ENCODE results near the gene EVI5.

The EVI5 gene

GRCh38 chr1:92784639-92785500 lies at the start of gene EVI5:
Gene EVI5, minus strand, starts transcription at chr1:92785108. Its CDS starts 48,562 bp downstream, at chr1:92736546.
- DNase-seq (ENCODE audit: low spot score) = peak; percentile 41

GRCh38 chr1:92834617-92835016 lies 49.7 kb upstream of the EVI5 start:
- DNase-seq (ENCODE audit: low spot score) = no peak

GRCh38 chr1:92833840-92834239 lies 48.9 kb upstream of the EVI5 start:
- no peak for DNase-seq (ENCODE audit: low spot score)

GRCh38 chr1:92832537-92833114 lies 47.7 kb upstream of the EVI5 start:
- DNase-seq (ENCODE audit: low spot score) = no peak

GRCh38 chr1:92831762-92832536 lies 47.0 kb upstream of the EVI5 start, which contains the start of gene RPL5:
Gene RPL5, plus strand, starts transcription at chr1:92832040. Its CDS starts 75 bp downstream, at chr1:92832115.
- DNase-seq (ENCODE audit: low spot score) = peak; percentile 98

- DNase-seq (ENCODE audit: low spot score) = no peak
Measured at GRCh38 chr1:92831368-92831761, 46.5 kb upstream of the EVI5 start.

GRCh38 chr1:92826792-92827191 lies 41.9 kb upstream of the EVI5 start:
- DNase-seq (ENCODE audit: low spot score) = no peak

- no peak for DNase-seq (ENCODE audit: low spot score)
Measured at GRCh38 chr1:92822879-92823278, 38.0 kb upstream of the EVI5 start.

- no peak for DNase-seq (ENCODE audit: low spot score)
Measured at GRCh38 chr1:92820551-92820950, 35.6 kb upstream of the EVI5 start.

GRCh38 chr1:92820024-92820423 lies 35.1 kb upstream of the EVI5 start:
- no peak for DNase-seq (ENCODE audit: low spot score)

GRCh38 chr1:92817986-92818764 lies 33.3 kb upstream of the EVI5 start:
- peak; percentile 39 for DNase-seq (ENCODE audit: low spot score)

GRCh38 chr1:92817137-92817697 lies 32.3 kb upstream of the EVI5 start:
- DNase-seq (ENCODE audit: low spot score) = no peak

GRCh38 chr1:92816732-92817131 lies 31.8 kb upstream of the EVI5 start:
- no peak for DNase-seq (ENCODE audit: low spot score)

- no peak for DNase-seq (ENCODE audit: low spot score)
Measured at GRCh38 chr1:92808381-92808780, 23.5 kb upstream of the EVI5 start.

GRCh38 chr1:92805216-92805615 lies 20.3 kb upstream of the EVI5 start:
- no peak for DNase-seq (ENCODE audit: low spot score)

GRCh38 chr1:92804721-92805201 lies 19.9 kb upstream of the EVI5 start:
- peak; percentile 13 for DNase-seq (ENCODE audit: low spot score)

- no peak for DNase-seq (ENCODE audit: low spot score)
Measured at GRCh38 chr1:92803140-92803887, 18.4 kb upstream of the EVI5 start.

GRCh38 chr1:92797961-92798360 lies 13.1 kb upstream of the EVI5 start:
- DNase-seq (ENCODE audit: low spot score) = no peak

- DNase-seq (ENCODE audit: low spot score) = no peak
Measured at GRCh38 chr1:92797297-92797696, 12.4 kb upstream of the EVI5 start.

- no peak for DNase-seq (ENCODE audit: low spot score)
Measured at GRCh38 chr1:92795166-92795565, 10.3 kb upstream of the EVI5 start.

GRCh38 chr1:92792340-92792782 lies 7.5 kb upstream of the EVI5 start:
- no peak for DNase-seq (ENCODE audit: low spot score)

Data from CD4-positive, alpha-beta T cell treated with Interleukin-2 at 100 ng/mL for 4 hours (primary cell).